ENCODE data around the gene PDE5A. TPM values are rescaled to one million over a fixed set of nuclear protein-coding genes. Genes with fewer than 3 reads are reported as not detected.

Gene PDE5A
- total RNA-seq, result 1 to 10 TPM in 3 of 6 experiments, under 1 TPM in 3; 0.56 to 2.4 (median 0.91) TPM
- long read RNA-seq, partial matches to known transcripts, result 1 of 1 reads
- long read RNA-seq, other reads (novel, unspliced or antisense), result 0 of 1 reads

GRCh38 chr4:119628281-119629141 lies at the start of gene PDE5A:
TSS of gene PDE5A (minus strand) at chr4:119628804. CDS start at chr4:119628671, 133 bp downstream.
- no peaks in the 10 kb centered on the region for H3K27me3 ChIP-seq
- H3K36me3 ChIP-seq, result no peaks in the 10 kb centered on the region
- intact Hi-C loops (cut with DNase I), result no loop called here
- H3K4me1 ChIP-seq, result peaks cover 0 to 5% (median 0%) of the 10 kb centered on the region in 4 donors
- peak; percentile 88 to 95 (median 92) for ATAC-seq
- TF ChIP-seq POLR2A (IDR thresholded peaks at IDR 0.05) (no peak), CTCF (IDR thresholded peaks at IDR 0.05) (peak; percentile 82 to 88 (median 86))
- H3K9me3 ChIP-seq, result no peaks in the 10 kb centered on the region
- H3K4me3 ChIP-seq, result peak within 1 kb of the TSS; percentile 57 to 71 (median 62)
- WGBS (ENCODE audit: insufficient coverage, low coverage, low lambda C conversion rate, missing lambda C conversion rate), result 0% methylated on average over 21 of the region's 65 CpGs
- H3K27ac ChIP-seq, result peak within 1 kb of the TSS; percentile 9 to 71 (median 56)
- peak; percentile 82 to 85 (median 85) for DNase-seq

GRCh38 chr4:119676101-119676500 lies 47.5 kb upstream of the PDE5A start:
- DNase-seq, result no peak
- Histone ChIP-seq H3K27ac (no peak overlapping the region), H3K36me3 (no peaks in the 10 kb centered on the region), H3K27me3 (no peaks in the 10 kb centered on the region), H3K4me3 (no peak overlapping the region), H3K4me1 (no peaks in the 10 kb centered on the region), H3K9me3 (no peaks in the 10 kb centered on the region)
- 92% methylated on average over 3 of the region's 3 CpGs for WGBS (ENCODE audit: insufficient coverage, low coverage, low lambda C conversion rate, missing lambda C conversion rate)
- no peak for ATAC-seq
- intact Hi-C loops (cut with DNase I), result no loop called here
- TF ChIP-seq POLR2A (IDR thresholded peaks at IDR 0.05), result no peak
- TF ChIP-seq CTCF (IDR thresholded peaks at IDR 0.05), result no peak

GRCh38 chr4:119675391-119675790 lies 46.8 kb upstream of the PDE5A start:
- Histone ChIP-seq H3K27ac (no peak overlapping the region), H3K9me3 (no peaks in the 10 kb centered on the region), H3K36me3 (no peaks in the 10 kb centered on the region), H3K27me3 (no peaks in the 10 kb centered on the region), H3K4me3 (no peak overlapping the region), H3K4me1 (no peaks in the 10 kb centered on the region)
- ATAC-seq (no peak), DNase-seq (no peak)
- TF ChIP-seq CTCF (IDR thresholded peaks at IDR 0.05) (no peak), POLR2A (IDR thresholded peaks at IDR 0.05) (no peak)
- intact Hi-C loops (cut with DNase I), result no loop called here
- 80% methylated on average over 2 of the region's 2 CpGs for WGBS (ENCODE audit: insufficient coverage, low coverage, low lambda C conversion rate, missing lambda C conversion rate)

- ATAC-seq (no peak), DNase-seq (no peak)
- 86% methylated on average over 1 of the region's 1 CpG for WGBS (ENCODE audit: insufficient coverage, low coverage, low lambda C conversion rate, missing lambda C conversion rate)
- no peaks in the 10 kb centered on the region for H3K27me3 ChIP-seq
- H3K27ac ChIP-seq, result no peak overlapping the region
- no peaks in the 10 kb centered on the region for H3K36me3 ChIP-seq
- TF ChIP-seq POLR2A (IDR thresholded peaks at IDR 0.05) (no peak), CTCF (IDR thresholded peaks at IDR 0.05) (no peak)
- no peak overlapping the region for H3K4me3 ChIP-seq
- intact Hi-C loops (cut with DNase I), result no loop called here
- no peaks in the 10 kb centered on the region for H3K4me1 ChIP-seq
- no peaks in the 10 kb centered on the region for H3K9me3 ChIP-seq
Measured at GRCh38 chr4:119672938-119673337, 44.3 kb upstream of the PDE5A start.
